RWPE2 (cell line): Measurements from ENCODE around the gene GTF3C5.
A peak's percentile ranks its signal among the peaks of the same experiment; 100 is the strongest.
"Not testable (repeated sequence)": the region's sequence is repeated elsewhere in the genome, so short reads cannot be mapped to it uniquely, and the experiment has no call there.

Experiments used
- ATAC-seq: fragments of 200-7000 bp; cut with Tn5 transposase; 3 replicates; pipeline ENCODE4 v1.9.1; 2021; ENCODE audit warnings: low read depth
- DNase-seq: peaks from one replicate; pipeline ENCODE4 v3.0.0-alpha.2; 2020; ENCODE audit warnings: low spot score
- H3K27ac ChIP-seq: fragments of 450-650 bp; 2 replicates; pipeline ENCODE4 v1.5.1; 2017; ENCODE audit warnings: mild to moderate bottlenecking; ENCODE audit not compliant: poor library complexity, severe bottlenecking
- H3K27me3 ChIP-seq: fragments of 250-450 bp; sonication (Bioruptor Pico); 2 replicates; pipeline ENCODE4 v1.5.1; 2021; ENCODE audit warnings: mild to moderate bottlenecking, moderate library complexity; ENCODE audit not compliant: insufficient read depth, poor library complexity, severe bottlenecking
- H3K36me3 ChIP-seq: fragments of 250-450 bp; sonication (Bioruptor Pico); 2 replicates; pipeline ENCODE4 v1.5.1; 2020; ENCODE audit warnings: low read depth, mild to moderate bottlenecking, moderate library complexity
- H3K4me1 ChIP-seq: fragments of 250-450 bp; sonication (Bioruptor Pico); 2 replicates; pipeline ENCODE4 v1.5.1; 2021; ENCODE audit warnings: mild to moderate bottlenecking, moderate library complexity; ENCODE audit not compliant: insufficient read depth, poor library complexity, severe bottlenecking
- H3K4me3 ChIP-seq: fragments of 250-450 bp; sonication (Bioruptor Pico); 2 replicates; pipeline ENCODE4 v1.5.1; 2021; ENCODE audit warnings: mild to moderate bottlenecking, moderate library complexity; ENCODE audit not compliant: severe bottlenecking
- H3K9me3 ChIP-seq: fragments of 250-450 bp; sonication (Bioruptor Pico); 2 replicates; pipeline ENCODE4 v1.5.1; 2021; ENCODE audit warnings: mild to moderate bottlenecking, moderate library complexity; ENCODE audit not compliant: severe bottlenecking
- TF ChIP-seq, protein P1 (sequence below): fragments of 450-650 bp; IDR thresholded peaks from one replicate; pipeline ENCODE4 v1.5.1; 2017; ENCODE audit warnings: mild to moderate bottlenecking, moderate library complexity; ENCODE audit not compliant: poor library complexity, severe bottlenecking

GTF3C5 gene

GRCh38 chr9:133076691-133077090 lies 45.9 kb downstream of the GTF3C5 start:
- H3K9me3 ChIP-seq = no peaks in the 10 kb centered on the region
- H3K27me3 ChIP-seq = no peaks in the 10 kb centered on the region
- no peak for DNase-seq
- H3K4me3 ChIP-seq = no peak overlapping the region
- ATAC-seq = no peak
- TF ChIP-seq, protein P1, sequence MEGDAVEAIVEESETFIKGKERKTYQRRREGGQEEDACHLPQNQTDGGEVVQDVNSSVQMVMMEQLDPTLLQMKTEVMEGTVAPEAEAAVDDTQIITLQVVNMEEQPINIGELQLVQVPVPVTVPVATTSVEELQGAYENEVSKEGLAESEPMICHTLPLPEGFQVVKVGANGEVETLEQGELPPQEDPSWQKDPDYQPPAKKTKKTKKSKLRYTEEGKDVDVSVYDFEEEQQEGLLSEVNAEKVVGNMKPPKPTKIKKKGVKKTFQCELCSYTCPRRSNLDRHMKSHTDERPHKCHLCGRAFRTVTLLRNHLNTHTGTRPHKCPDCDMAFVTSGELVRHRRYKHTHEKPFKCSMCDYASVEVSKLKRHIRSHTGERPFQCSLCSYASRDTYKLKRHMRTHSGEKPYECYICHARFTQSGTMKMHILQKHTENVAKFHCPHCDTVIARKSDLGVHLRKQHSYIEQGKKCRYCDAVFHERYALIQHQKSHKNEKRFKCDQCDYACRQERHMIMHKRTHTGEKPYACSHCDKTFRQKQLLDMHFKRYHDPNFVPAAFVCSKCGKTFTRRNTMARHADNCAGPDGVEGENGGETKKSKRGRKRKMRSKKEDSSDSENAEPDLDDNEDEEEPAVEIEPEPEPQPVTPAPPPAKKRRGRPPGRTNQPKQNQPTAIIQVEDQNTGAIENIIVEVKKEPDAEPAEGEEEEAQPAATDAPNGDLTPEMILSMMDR = no peak
- peaks cover 6% of the 10 kb centered on the region for H3K4me1 ChIP-seq
- no peaks in the 10 kb centered on the region for H3K36me3 ChIP-seq
- H3K27ac ChIP-seq = no peak overlapping the region

GRCh38 chr9:133078486-133078885 lies 47.7 kb downstream of the GTF3C5 start:
- Histone ChIP-seq H3K9me3 (no peaks in the 10 kb centered on the region), H3K36me3 (no peaks in the 10 kb centered on the region), H3K27ac (no peak overlapping the region), H3K4me3 (no peak overlapping the region), H3K4me1 (peaks cover 6% of the 10 kb centered on the region), H3K27me3 (no peaks in the 10 kb centered on the region)
- DNase-seq (no peak), ATAC-seq (no peak)
- TF ChIP-seq, protein P1 = no peak

GRCh38 chr9:133080161-133080560 lies 49.4 kb downstream of the GTF3C5 start:
- DNase-seq (no peak), ATAC-seq (no peak)
- H3K27ac ChIP-seq = no peak overlapping the region
- TF ChIP-seq, protein P1 = no peak
- no peaks in the 10 kb centered on the region for H3K9me3 ChIP-seq
- H3K4me1 ChIP-seq = peaks cover 6% of the 10 kb centered on the region
- no peaks in the 10 kb centered on the region for H3K27me3 ChIP-seq
- no peak overlapping the region for H3K4me3 ChIP-seq
- H3K36me3 ChIP-seq = no peaks in the 10 kb centered on the region

DNA sequence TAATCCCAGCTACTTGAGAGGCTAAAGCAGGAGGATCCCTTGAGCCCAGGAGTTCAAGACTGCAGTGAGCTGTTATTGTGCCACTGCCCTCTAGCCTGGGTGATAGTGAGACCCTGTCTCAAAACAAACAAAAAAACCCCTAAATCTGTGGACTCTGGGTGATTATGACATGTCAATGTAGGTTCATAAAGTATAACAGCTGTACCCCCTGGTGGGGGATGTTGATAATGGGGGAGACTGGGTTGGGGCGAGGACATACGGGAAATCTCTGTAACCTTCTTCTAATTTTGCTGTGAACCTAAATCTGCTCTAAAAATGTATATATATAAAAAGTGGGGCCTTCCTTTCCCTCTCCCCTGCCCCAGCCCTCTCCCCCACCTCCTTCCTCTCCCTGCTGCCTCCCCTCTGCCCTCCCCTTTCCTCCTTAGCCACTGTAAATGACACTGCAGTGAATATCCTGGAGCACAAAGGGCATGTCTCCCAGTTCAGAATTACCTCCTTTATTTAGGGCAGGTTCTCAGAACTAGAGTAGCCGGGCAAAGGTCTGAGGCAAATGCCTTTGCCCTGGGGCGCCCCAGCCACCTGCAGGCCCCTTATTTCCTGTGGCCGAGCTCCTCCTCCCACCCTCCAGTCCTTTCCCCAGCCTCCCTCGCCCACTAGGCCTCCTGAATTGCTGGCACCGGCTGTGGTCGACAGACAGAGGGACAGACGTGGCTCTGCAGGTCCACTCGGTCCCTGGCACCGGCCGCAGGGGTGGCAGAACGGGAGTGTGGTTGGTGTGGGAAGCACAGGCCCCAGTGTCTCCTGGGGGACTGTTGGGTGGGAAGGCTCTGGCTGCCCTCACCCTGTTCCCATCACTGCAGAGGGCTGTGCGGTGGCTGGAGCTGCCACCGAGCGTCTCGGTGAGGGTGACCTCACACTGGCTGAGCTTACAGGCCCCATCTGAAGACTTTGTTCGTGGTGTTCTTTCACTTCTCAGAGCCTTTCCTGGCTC lies 50.3 kb downstream of the GTF3C5 start:
- 0 out of 3 replicates have a peak, but pooled peaks have one; percentile 8 for ATAC-seq
- DNase-seq, H3K27me3 ChIP-seq, H3K36me3 ChIP-seq, H3K9me3 ChIP-seq, H3K27ac ChIP-seq, H3K4me3 ChIP-seq, H3K4me1 ChIP-seq: not testable (repeated sequence)

- H3K36me3 ChIP-seq, H3K4me3 ChIP-seq, H3K27ac ChIP-seq, H3K4me1 ChIP-seq, H3K9me3 ChIP-seq, ATAC-seq, H3K27me3 ChIP-seq, DNase-seq: not testable (repeated sequence)
Observed at GRCh38 chr9:133081957-133082644, 51.3 kb downstream of the GTF3C5 start.

- not testable (repeated sequence) for H3K27me3 ChIP-seq, H3K4me1 ChIP-seq, H3K36me3 ChIP-seq, H3K4me3 ChIP-seq, H3K27ac ChIP-seq, DNase-seq, H3K9me3 ChIP-seq
- peak; percentile 58; the same call in 2 of the 3 replicates for ATAC-seq
Observed at GRCh38 chr9:133083688-133084087, 52.9 kb downstream of the GTF3C5 start.

GRCh38 chr9:133086212-133086860 lies 55.5 kb downstream of the GTF3C5 start:
- not testable (repeated sequence) for H3K4me3 ChIP-seq, DNase-seq, H3K9me3 ChIP-seq, H3K36me3 ChIP-seq, H3K4me1 ChIP-seq, H3K27ac ChIP-seq, H3K27me3 ChIP-seq, ATAC-seq
